NB4 (cell line): ENCODE measurements around the gene CASP4.
A peak's percentile ranks its signal among the peaks of the same experiment; 100 is the strongest.

ENCODE experiments used
- DNase-seq: peaks from one replicate; pipeline ENCODE4 v3.0.0; 2010; ENCODE audit warnings: low read depth
- H3K4me3 ChIP-seq: one replicate; pipeline ENCODE4 v1.5.1; 2011; ENCODE audit warnings: mild to moderate bottlenecking, low read depth, low read length, moderate library complexity
- CTCF ChIP-seq: IDR thresholded peaks from one replicate; pipeline ENCODE4 v1.5.1; 2012; ENCODE audit warnings: low read depth, low read length
- MAX ChIP-seq: IDR thresholded peaks from 2 replicates; pipeline ENCODE4 v1.6.1; 2011; ENCODE audit warnings: low read depth, low read length
- MYC ChIP-seq: IDR thresholded peaks from 2 replicates; pipeline ENCODE4 v1.6.1; 2011; ENCODE audit warnings: low read depth, low read length
- POLR2A ChIP-seq: IDR thresholded peaks from 2 replicates; pipeline ENCODE4 v1.6.1; 2011; ENCODE audit warnings: mild to moderate bottlenecking; ENCODE audit not compliant: insufficient read length; ENCODE audit errors: extremely low read depth

CASP4 gene

GRCh38 chr11:105000167-105000566, 31.8 kb upstream of the CASP4 start:
- TF ChIP-seq POLR2A (no peak), CTCF (peak; percentile 21)
- DNase-seq, result peak; percentile 41
- no peak overlapping the region for H3K4me3 ChIP-seq

GRCh38 chr11:104999721-105000120, 31.3 kb upstream of the CASP4 start:
- TF ChIP-seq POLR2A (no peak), CTCF (no peak), MAX (no peak), MYC (no peak)
- H3K4me3 ChIP-seq, result no peak overlapping the region
- no peak for DNase-seq

- DNase-seq, result no peak
- TF ChIP-seq MAX (no peak), MYC (no peak), CTCF (no peak), POLR2A (no peak)
- H3K4me3 ChIP-seq, result no peak overlapping the region
Measured at GRCh38 chr11:104997288-104997687, 28.9 kb upstream of the CASP4 start.

GRCh38 chr11:104995001-104995408, 26.6 kb upstream of the CASP4 start:
- TF ChIP-seq POLR2A (no peak), MAX (no peak), MYC (no peak), CTCF (no peak)
- no peak overlapping the region for H3K4me3 ChIP-seq
- no peak for DNase-seq

GRCh38 chr11:104992781-104993180, 24.4 kb upstream of the CASP4 start:
- H3K4me3 ChIP-seq, result no peak overlapping the region
- DNase-seq, result no peak
- TF ChIP-seq CTCF (no peak), MAX (no peak), MYC (no peak), POLR2A (no peak)

- DNase-seq, result no peak
- TF ChIP-seq POLR2A (no peak), CTCF (no peak), MYC (no peak), MAX (no peak)
- no peak overlapping the region for H3K4me3 ChIP-seq
Measured at GRCh38 chr11:104991994-104992393, 23.6 kb upstream of the CASP4 start.
